Measurements from ENCODE around the gene KDM3B. TPM values are rescaled to one million over a fixed set of nuclear protein-coding genes. Genes with fewer than 3 reads are reported as not detected.

KDM3B gene
- total RNA-seq, 2 donors from 2014 or later: 61.2 to 85.1 TPM

DNA sequence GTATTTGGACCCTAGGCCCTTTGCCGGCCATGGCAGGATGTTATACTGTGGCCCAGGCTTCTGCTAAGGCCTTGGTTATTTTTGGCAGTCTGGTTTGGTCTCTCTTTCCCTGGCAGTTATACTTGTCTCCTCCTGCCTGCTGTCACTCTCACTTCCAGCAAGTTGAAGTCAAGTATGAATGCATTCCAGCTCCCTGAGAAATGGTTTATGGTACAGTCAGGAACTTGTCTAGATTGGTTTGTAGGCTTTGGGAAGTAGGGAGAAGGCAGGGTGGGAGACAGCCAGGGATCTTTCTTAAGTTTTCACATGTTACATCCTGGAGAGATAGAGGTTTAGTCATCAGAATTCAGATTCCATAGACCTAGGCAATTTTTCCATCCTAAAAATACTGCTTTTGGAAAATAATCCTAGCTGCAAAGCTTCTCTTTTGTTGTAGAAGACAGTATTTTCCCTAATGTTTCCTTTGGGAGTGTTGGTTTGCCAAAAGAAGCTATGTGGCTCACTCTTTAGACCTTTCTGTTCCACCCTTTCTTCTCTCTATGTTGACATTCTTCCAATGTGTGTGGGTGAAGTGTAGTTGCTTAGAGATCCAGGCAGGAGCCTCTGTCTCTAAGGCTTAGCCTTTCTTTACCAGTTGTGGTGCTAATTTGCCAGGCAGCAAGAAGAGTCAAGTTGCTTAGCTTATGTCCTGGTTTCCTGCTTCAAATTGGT is 2.5 kb upstream of the KDM3B start:
- no peak overlapping the region for H3K4me3 ChIP-seq
- peaks cover 9% of the 10 kb centered on the region for H3K4me1 ChIP-seq (replicated peaks)
- no peaks in the 10 kb centered on the region for H3K9me3 ChIP-seq
- H3K27me3 ChIP-seq (replicated peaks; ENCODE audit: insufficient read depth): no peaks in the 10 kb centered on the region
- intact Hi-C loops (cut with DNase I): no loop called here
- TF ChIP-seq POLR2AphosphoS5 (IDR thresholded peaks at IDR 0.05) (no peak), CTCF (IDR thresholded peaks at IDR 0.05) (no peak)
- 72% methylated on average over 1 of the region's 1 CpG for WGBS
- H3K27ac ChIP-seq: no peak overlapping the region
- H3K36me3 ChIP-seq: peaks cover 9 to 12% of the 10 kb centered on the region in 2 donors
- DNase-seq (ENCODE audit: low spot score): no peak

- Histone ChIP-seq H3K4me3 (no peak overlapping the region), H3K27ac (no peak overlapping the region), H3K9me3 (no peaks in the 10 kb centered on the region), H3K36me3 (peaks cover 5 to 7% of the 10 kb centered on the region in 2 donors), H3K27me3 (replicated peaks; ENCODE audit: insufficient read depth) (no peaks in the 10 kb centered on the region), H3K4me1 (replicated peaks) (peaks cover 9% of the 10 kb centered on the region)
- intact Hi-C loops (cut with DNase I): no loop called here
- TF ChIP-seq CTCF (IDR thresholded peaks at IDR 0.05): no peak
- TF ChIP-seq POLR2A (IDR thresholded peaks at IDR 0.05): no peak
- TF ChIP-seq POLR2AphosphoS5 (IDR thresholded peaks at IDR 0.05): no peak
- no peak for DNase-seq (ENCODE audit: low spot score)
Measured at GRCh38 chr5:138350563-138350890, 2.0 kb upstream of the KDM3B start.

GRCh38 chr5:138351056-138351455 is 1.4 kb upstream of the KDM3B start:
- H3K4me1 ChIP-seq (replicated peaks): peaks cover 9% of the 10 kb centered on the region
- no peaks in the 10 kb centered on the region for H3K9me3 ChIP-seq
- peaks cover under 1 to 1% of the 10 kb centered on the region in 2 donors for H3K36me3 ChIP-seq
- intact Hi-C loops (cut with DNase I): no loop called here
- 93% methylated on average over 1 of the region's 1 CpG for WGBS
- DNase-seq (ENCODE audit: low spot score): no peak
- no peak overlapping the region for H3K27ac ChIP-seq
- H3K4me3 ChIP-seq: no peak overlapping the region
- no peaks in the 10 kb centered on the region for H3K27me3 ChIP-seq (replicated peaks; ENCODE audit: insufficient read depth)
- TF ChIP-seq CTCF (IDR thresholded peaks at IDR 0.05) (no peak), POLR2AphosphoS5 (IDR thresholded peaks at IDR 0.05) (no peak), POLR2A (IDR thresholded peaks at IDR 0.05) (no peak)

GRCh38 chr5:138351517-138351916 is 968 bp upstream of the KDM3B start:
- TF ChIP-seq CTCF (IDR thresholded peaks at IDR 0.05): no peak
- no peak for TF ChIP-seq POLR2A (IDR thresholded peaks at IDR 0.05)
- no peak for TF ChIP-seq POLR2AphosphoS5 (IDR thresholded peaks at IDR 0.05)
- Histone ChIP-seq H3K27ac (no peak overlapping the region), H3K36me3 (no peaks in the 10 kb centered on the region), H3K9me3 (no peaks in the 10 kb centered on the region), H3K4me3 (no peak overlapping the region), H3K4me1 (replicated peaks) (peaks cover 9% of the 10 kb centered on the region), H3K27me3 (replicated peaks; ENCODE audit: insufficient read depth) (no peaks in the 10 kb centered on the region)
- no peak for DNase-seq (ENCODE audit: low spot score)
- intact Hi-C loops (cut with DNase I): no loop called here

Data from prostate gland (tissue), 2 donors.